GM19193 (cell line): ENCODE results near the gene ARPIN.

Experiments
- POLR2A ChIP-seq: IDR thresholded peaks from 4 replicates; pipeline ENCODE4 v1.6.1; 2011; ENCODE audit not compliant: insufficient read depth, insufficient read length; ENCODE audit errors: extremely low read depth

The ARPIN gene

GRCh38 chr15:89898614-89899294 lies 14.0 kb downstream of the ARPIN start:
- TF ChIP-seq POLR2A: no peak

- TF ChIP-seq POLR2A: no peak
Observed at GRCh38 chr15:89898146-89898545, 14.6 kb downstream of the ARPIN start.

- TF ChIP-seq POLR2A: peak; percentile 87
Observed at GRCh38 chr15:89893696-89894447, 18.9 kb downstream of the ARPIN start, which contains the start of gene AP3S2. Gene AP3S2, minus strand, starts transcription at chr15:89893994. Its CDS starts 45 bp downstream, at chr15:89893949.

GRCh38 chr15:89893027-89893426 lies 19.7 kb downstream of the ARPIN start:
- TF ChIP-seq POLR2A: no peak

GRCh38 chr15:89888214-89888804 lies 24.4 kb downstream of the ARPIN start:
- no peak for TF ChIP-seq POLR2A

GRCh38 chr15:89885611-89886010 lies 27.1 kb downstream of the ARPIN start:
- TF ChIP-seq POLR2A: no peak

GRCh38 chr15:89883518-89883917 lies 29.2 kb downstream of the ARPIN start:
- no peak for TF ChIP-seq POLR2A

GRCh38 chr15:89880727-89881126 lies 32.0 kb downstream of the ARPIN start:
- TF ChIP-seq POLR2A: no peak

- no peak for TF ChIP-seq POLR2A
Observed at GRCh38 chr15:89878323-89878722, 34.4 kb downstream of the ARPIN start.

GRCh38 chr15:89877083-89877425 lies 35.7 kb downstream of the ARPIN start:
- TF ChIP-seq POLR2A: no peak

- TF ChIP-seq POLR2A: no peak
Observed at GRCh38 chr15:89876396-89877082, 36.2 kb downstream of the ARPIN start.

GRCh38 chr15:89875741-89876140 lies 37.0 kb downstream of the ARPIN start:
- TF ChIP-seq POLR2A: no peak

GRCh38 chr15:89874926-89875564 lies 37.7 kb downstream of the ARPIN start:
- TF ChIP-seq POLR2A: no peak

- TF ChIP-seq POLR2A: no peak
Observed at GRCh38 chr15:89870688-89871288, 42.0 kb downstream of the ARPIN start.

- TF ChIP-seq POLR2A: no peak
Observed at GRCh38 chr15:89870006-89870405, 42.7 kb downstream of the ARPIN start.
